ENCODE measurements around the gene MRPL40.
"Not testable (repeated sequence)": the region's sequence is repeated elsewhere in the genome, so short reads cannot be mapped to it uniquely, and the experiment has no call there.

MRPL40 gene

DNA sequence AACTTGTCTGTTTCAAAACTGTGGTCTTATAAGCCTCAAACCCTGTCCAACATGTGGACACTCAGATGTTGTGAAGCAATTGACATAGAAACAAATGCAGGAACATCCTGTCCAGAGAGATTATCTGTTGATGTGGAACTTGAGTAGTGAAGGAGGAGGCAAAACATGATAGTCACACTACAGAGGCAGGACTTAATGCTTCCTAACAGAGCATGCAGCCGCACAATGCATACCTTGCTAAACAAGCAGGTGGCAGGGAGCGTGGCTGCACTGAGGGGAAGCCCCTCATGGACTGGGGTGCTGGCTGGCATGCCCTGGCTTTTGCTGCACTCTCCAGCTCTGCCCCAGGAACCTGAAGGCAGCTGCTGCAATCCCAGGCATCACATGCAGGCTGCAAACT lies 9.8 kb downstream of the MRPL40 start:
- DNase-seq (ENCODE audit: low spot score): no peak

GRCh38 chr22:19443544-19444211 lies 11.3 kb downstream of the MRPL40 start:
- no peak for DNase-seq (ENCODE audit: low spot score)

GRCh38 chr22:19445279-19445982 lies 13.1 kb downstream of the MRPL40 start:
- DNase-seq (ENCODE audit: low spot score): not testable (repeated sequence)

DNA sequence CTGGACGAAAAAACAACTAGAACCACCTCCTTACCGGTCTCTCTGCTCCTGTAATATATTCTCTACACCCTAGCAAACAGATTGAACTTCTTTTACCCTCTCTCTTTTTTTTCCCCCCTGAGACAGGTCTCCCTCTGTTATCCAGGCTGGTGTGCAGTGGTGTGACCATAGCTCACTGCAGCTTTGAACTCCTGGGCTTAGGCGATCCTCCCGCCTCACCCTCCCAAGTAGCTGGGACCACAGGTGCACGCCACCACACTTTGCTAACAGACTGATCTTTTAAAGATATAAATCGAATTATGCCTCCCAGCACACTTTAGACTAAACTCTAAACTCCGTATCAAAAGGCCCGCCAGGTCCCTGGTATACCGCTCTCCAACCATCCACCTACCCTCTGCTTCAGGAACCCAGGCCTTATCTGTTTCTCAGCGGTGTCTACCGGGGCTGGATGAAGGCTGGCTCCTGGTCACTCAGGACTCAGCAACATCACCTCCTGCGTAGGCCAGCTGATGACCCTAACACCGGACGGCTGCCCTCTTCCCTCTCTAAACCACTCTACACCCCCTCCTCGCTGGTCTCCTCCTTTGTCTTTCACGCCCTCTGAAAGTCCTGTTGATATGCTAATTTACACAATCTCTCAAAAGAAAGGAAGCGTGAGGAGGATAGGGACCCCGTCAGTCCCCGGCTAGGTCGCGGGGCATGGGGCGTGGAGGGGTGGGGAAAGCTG lies 14.4 kb downstream of the MRPL40 start:
- DNase-seq (ENCODE audit: low spot score): no peak

- peak; percentile 94 for DNase-seq (ENCODE audit: low spot score)
These were observed 15.2 kb downstream of the MRPL40 start, which contains the start of gene C22orf39 for GRCh38 chr22:19447330-19448075. Gene C22orf39, minus strand, starts transcription at chr22:19447711. Its CDS starts 23 bp downstream, at chr22:19447688.

DNA sequence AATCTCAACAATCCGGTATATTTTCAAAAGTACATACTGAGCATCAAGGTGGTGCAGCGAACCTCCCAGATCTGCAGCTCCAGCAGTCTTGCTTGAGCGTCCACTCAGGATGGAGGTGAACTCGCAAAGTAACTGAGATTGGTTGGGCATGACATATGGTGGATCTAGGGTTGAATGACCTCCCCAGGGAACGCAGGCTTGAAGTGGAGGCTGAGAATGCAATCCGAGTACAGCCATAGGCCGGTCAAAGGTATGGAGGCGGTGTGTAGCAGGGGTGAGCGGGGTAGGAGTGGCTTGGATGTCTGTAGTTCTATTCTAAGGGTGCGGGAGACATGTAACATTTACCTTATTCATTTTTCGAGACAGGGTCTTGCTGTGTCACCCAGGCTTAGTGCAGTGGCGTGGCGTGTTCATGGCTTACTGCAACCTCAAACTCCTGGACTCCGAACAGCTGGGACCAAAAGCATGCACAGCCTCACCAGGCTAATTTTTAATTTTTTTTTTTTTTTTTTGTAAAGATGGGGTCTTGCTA lies 15.8 kb downstream of the MRPL40 start:
- DNase-seq (ENCODE audit: low spot score): no peak

DNA sequence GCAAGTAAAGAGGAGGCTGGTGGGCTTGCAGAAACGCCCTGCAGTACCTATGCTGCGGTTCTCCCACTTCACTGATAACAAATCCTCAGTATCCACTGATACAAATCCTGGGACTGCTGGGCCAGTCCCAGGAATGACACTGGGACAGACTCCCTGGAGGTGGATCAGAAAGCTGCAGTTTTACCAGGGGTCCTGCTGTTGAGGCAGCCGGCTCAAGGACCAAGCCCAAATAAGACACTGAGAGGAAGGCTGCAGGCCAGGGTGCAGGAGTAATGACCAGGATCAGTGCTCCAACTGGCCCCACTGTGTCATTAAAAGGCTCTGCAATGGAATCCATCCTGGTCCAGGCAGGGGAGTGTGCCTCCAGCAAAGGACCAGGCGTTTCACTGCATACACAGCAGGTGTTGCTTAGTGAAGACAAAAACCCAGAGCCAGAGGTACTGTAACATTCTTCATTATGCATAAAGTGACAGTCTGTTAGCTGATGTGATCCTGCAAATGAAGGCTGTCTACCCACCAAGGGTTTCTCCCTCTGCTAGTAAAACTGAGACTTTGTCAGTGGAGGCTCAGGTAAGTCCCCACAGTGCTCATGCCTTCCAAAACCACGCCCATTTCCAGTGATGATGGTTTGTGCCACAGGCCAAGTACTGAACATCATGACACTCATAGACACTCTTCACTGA lies 16.5 kb downstream of the MRPL40 start:
- DNase-seq (ENCODE audit: low spot score): no peak

- no peak for DNase-seq (ENCODE audit: low spot score)
These were observed 17.1 kb downstream of the MRPL40 start for GRCh38 chr22:19449422-19449767.

- DNase-seq (ENCODE audit: low spot score): no peak
These were observed 18.2 kb downstream of the MRPL40 start for GRCh38 chr22:19450363-19451175.

DNA sequence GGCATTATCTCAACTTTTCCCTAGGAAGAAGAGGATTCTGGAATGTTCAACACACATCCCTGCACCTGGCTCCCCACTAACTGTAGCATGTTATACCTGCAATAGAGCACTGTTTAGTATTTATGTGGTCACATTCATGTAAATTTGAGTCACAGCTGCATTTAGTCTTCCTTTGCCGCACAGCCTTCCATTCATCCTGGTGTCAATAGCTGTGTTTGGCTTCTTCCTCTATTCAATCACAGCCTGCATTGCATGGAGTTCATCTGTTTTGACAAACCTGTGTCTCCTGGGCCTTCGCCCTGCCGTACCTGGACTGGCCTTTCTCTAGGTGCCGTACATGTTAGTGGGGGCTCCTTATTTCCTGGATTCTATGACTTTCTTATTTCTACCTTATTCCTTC lies 19.2 kb downstream of the MRPL40 start:
- no peak for DNase-seq (ENCODE audit: low spot score)

- DNase-seq (ENCODE audit: low spot score): no peak
These were observed 21.4 kb downstream of the MRPL40 start for GRCh38 chr22:19453718-19454117.

DNA sequence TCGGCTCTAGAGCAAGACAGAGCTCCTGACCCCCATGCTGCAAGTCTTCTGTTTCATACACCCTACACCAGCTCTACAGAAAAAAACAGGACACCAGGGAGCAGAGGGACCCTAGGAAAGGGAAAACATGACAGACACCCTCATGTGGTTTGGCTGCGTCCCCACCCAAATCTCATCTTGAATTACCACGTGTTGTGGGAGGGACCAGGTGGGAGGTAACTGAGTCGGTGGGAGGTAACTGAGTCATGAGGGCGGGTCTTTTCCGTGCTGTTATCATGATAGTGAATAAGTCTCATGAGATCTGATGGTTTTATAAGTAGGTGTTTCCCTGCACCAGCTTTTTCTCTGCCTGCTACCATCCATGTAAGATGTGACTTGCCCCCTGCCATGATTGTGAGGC lies 21.8 kb downstream of the MRPL40 start:
- DNase-seq (ENCODE audit: low spot score): no peak

DNA sequence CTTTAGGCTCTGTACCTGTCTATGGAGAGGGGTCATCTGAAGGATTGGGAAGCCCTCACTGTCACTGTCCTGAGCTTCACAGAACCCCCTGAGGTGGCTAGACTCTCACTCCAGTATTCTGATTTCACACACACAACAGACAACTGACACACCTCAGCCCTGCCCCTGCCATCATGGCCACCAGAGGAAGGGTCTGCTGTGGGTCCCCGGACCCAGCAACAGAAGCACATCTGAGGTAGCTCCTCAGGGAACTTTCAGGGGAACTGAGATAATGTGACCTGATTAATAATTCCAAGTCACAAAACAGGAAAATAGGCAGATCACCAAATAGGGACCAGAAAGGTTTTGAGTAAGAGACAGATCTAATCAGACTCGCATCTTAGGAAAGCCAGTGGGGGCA lies 22.7 kb downstream of the MRPL40 start:
- DNase-seq (ENCODE audit: low spot score): no peak

DNA sequence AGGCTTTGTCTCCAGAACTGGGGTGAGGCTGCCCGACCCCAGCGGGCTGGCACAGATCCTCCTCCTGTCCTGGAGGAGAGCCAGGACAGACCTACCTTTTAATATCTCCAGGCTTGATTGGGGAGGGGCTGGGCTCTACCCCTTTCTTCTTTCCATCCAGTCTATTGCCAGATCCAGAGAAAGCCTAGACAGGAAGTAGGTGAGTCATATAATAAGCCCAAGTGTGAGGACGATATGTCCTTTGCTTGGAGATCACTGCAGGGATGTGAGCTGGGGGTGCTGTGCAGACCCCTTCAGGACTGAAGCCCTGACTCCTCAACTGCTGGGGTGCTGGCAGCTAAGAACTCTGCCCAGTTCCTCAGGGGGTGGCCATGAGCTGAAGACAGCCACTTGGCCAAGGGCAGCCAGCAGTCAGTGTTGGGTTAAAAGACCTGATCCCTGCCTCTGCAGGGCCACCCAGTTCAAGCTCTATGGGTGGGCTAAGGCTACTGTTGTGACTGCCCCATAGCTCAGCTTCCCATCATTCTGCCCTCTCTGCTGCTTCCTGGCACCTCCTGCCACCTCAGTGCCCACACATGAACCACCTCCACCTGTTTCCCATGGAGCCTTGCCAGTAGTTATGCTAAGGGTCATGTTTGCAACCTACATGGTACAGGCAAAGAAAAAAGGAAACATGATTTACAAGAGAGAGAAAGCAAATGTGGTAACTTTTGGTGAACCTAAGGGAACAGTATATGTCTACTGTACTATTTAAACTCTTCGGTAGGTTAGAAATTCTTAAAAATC lies 23.4 kb downstream of the MRPL40 start:
- DNase-seq (ENCODE audit: low spot score): no peak

- DNase-seq (ENCODE audit: low spot score): no peak
These were observed 24.2 kb downstream of the MRPL40 start for GRCh38 chr22:19456541-19456940.

GRCh38 chr22:19457828-19458428 lies 25.6 kb downstream of the MRPL40 start:
- DNase-seq (ENCODE audit: low spot score): no peak

- DNase-seq (ENCODE audit: low spot score): no peak
These were observed 27.7 kb downstream of the MRPL40 start for GRCh38 chr22:19460036-19460435.

GRCh38 chr22:19461506-19461905 lies 29.2 kb downstream of the MRPL40 start:
- DNase-seq (ENCODE audit: low spot score): no peak

GRCh38 chr22:19463008-19463407 lies 30.7 kb downstream of the MRPL40 start:
- DNase-seq (ENCODE audit: low spot score): no peak
